Caco-2 (cell line): ENCODE data around the gene MYO15A. TPM values are rescaled to one million over a fixed set of nuclear protein-coding genes. Genes with fewer than 3 reads are reported as not detected.

Experiments
- BruUV-seq: library from RNA; stranded (reverse); fragments of 400-500 nt; replicated peaks from 2 replicates; lab custom pipeline; 2021; lab: Mats Ljungman, UMichigan
- CTCF ChIA-PET: fragments of 300-600 bp; sonication (Branson Sonifier 250); formaldehyde crosslinking; loops from one replicate; lab custom pipeline; 2022; ENCODE audit warnings: antibody characterized with exemption; lab: Charles Lee
- POLR2A ChIA-PET: fragments of 300-600 bp; sonication (Branson Sonifier 250); formaldehyde crosslinking; loops from one replicate; lab custom pipeline; 2022; ENCODE audit warnings: antibody characterized with exemption; lab: Charles Lee
- DNase-seq, 2 experiments: peaks; one replicate each; pipeline versions ENCODE4 v3.0.0 to v3.0.0-alpha.2; 2020 to 2022
- H3K27me3 ChIP-seq: replicated peaks from 2 replicates; pipeline ENCODE4 v1.6.0; 2011; ENCODE audit warnings: low read length; ENCODE audit not compliant: control insufficient read depth, insufficient read depth
- H3K36me3 ChIP-seq: 2 replicates; pipeline ENCODE4 v1.5.1; 2011; ENCODE audit warnings: low read length; ENCODE audit not compliant: control insufficient read depth, insufficient read depth
- H3K4me1 ChIP-seq: fragments of 250-450 bp; sonication (Bioruptor Pico); 2 replicates; pipeline ENCODE4 v1.5.1; 2020; ENCODE audit warnings: mild to moderate bottlenecking
- H3K4me3 ChIP-seq: 2 replicates; pipeline ENCODE4 v1.5.1; 2011; ENCODE audit warnings: low read depth, mild to moderate bottlenecking, control low read depth, low read length
- H3K9me3 ChIP-seq: fragments of 250-450 bp; sonication (Bioruptor Pico); 2 replicates; pipeline ENCODE4 v1.5.1; 2020; ENCODE audit warnings: mild to moderate bottlenecking, moderate library complexity
- H3K27ac Mint-ChIP-seq: one replicate; pipeline ENCODE4 v1.8.0; 2022; ENCODE audit warnings: mixed read lengths; ENCODE audit not compliant: unreplicated experiment
- H3K27me3 Mint-ChIP-seq: one replicate; pipeline ENCODE4 v1.8.0; 2022; ENCODE audit warnings: mixed read lengths; ENCODE audit not compliant: insufficient read depth, unreplicated experiment
- H3K36me3 Mint-ChIP-seq: one replicate; pipeline ENCODE4 v1.8.0; 2022; ENCODE audit warnings: mild to moderate bottlenecking, mixed read lengths; ENCODE audit not compliant: insufficient read depth, unreplicated experiment
- H3K4me1 Mint-ChIP-seq: one replicate; pipeline ENCODE4 v1.8.0; 2022; ENCODE audit warnings: low read depth, mixed read lengths; ENCODE audit not compliant: unreplicated experiment
- H3K4me3 Mint-ChIP-seq: one replicate; pipeline ENCODE4 v1.8.0; 2022; ENCODE audit warnings: mild to moderate bottlenecking, moderate library complexity, mixed read lengths; ENCODE audit not compliant: unreplicated experiment
- H3K9me3 Mint-ChIP-seq: one replicate; pipeline ENCODE4 v1.8.0; 2022; ENCODE audit warnings: mixed read lengths; ENCODE audit not compliant: unreplicated experiment
- CTCF ChIP-seq, 2 experiments: fragments of 200-600 bp in 1 of 2; IDR thresholded peaks; 1 replicate in 1 of 2; 2 replicates in 1 of 2; pipeline versions ENCODE4 v1.5.1 to v1.8.0; 2011 to 2022; ENCODE audit warnings: antibody characterized with exemption in 1 of 2, control low read depth in 1 of 2, inconsistent platforms in 1 of 2, low read depth in 1 of 2, low read length in 1 of 2, mild to moderate bottlenecking in 1 of 2, moderate library complexity in 1 of 2; ENCODE audit not compliant: insufficient read depth in 1 of 2, severe bottlenecking in 1 of 2, unreplicated experiment in 1 of 2
- intact Hi-C: fragments of 100-400 bp; cut with micrococcal nuclease; formaldehyde crosslinking; loops from one replicate; pipeline ENCODE4 v1.10.0; 2022; ENCODE audit not compliant: unreplicated experiment
- total RNA-seq: library from RNA; stranded (reverse); gene quantifications from 2 replicates; pipeline ENCODE4 v1.2.3, GENCODE V29; 2022

The MYO15A gene
- total RNA-seq, 1 experiment from 2014 or later, result not detected

- Mint-ChIP-seq H3K36me3 (peaks cover 11% of the 10 kb centered on the region), H3K27ac (no peak overlapping the region), H3K9me3 (no peaks in the 10 kb centered on the region), H3K27me3 (no peaks in the 10 kb centered on the region), H3K4me3 (no peak overlapping the region), H3K4me1 (peaks cover 21% of the 10 kb centered on the region)
- Histone ChIP-seq H3K27me3 (no peaks in the 10 kb centered on the region), H3K4me1 (peaks cover 9% of the 10 kb centered on the region), H3K4me3 (no peak overlapping the region), H3K9me3 (no peaks in the 10 kb centered on the region), H3K36me3 (no peaks in the 10 kb centered on the region)
- CTCF ChIA-PET, result interaction anchor here (0.6 to 0.7 kb wide), 2 partner anchors 299 to 1043 kb away, joined by 3 to 4 read pairs; no protein-coding TSS in a partner anchor
- POLR2A ChIA-PET, result interaction anchor here (0.6 kb wide), 1 partner anchor 140 kb away, joined by 4 read pairs; no protein-coding TSS in a partner anchor
- intact Hi-C loops, result no loop called here
- BruUV-seq, result no TSS peak
- TF ChIP-seq CTCF (IDR thresholded peaks at IDR 0.05; ENCODE audit: insufficient read depth in 1 of 2, low read depth in 1 of 2, low read length in 1 of 2, severe bottlenecking in 1 of 2, unreplicated experiment in 1 of 2), result no peak
- DNase-seq, result no peak
Observed at GRCh38 chr17:18084256-18084655, 24.3 kb upstream of the MYO15A start.

DNA sequence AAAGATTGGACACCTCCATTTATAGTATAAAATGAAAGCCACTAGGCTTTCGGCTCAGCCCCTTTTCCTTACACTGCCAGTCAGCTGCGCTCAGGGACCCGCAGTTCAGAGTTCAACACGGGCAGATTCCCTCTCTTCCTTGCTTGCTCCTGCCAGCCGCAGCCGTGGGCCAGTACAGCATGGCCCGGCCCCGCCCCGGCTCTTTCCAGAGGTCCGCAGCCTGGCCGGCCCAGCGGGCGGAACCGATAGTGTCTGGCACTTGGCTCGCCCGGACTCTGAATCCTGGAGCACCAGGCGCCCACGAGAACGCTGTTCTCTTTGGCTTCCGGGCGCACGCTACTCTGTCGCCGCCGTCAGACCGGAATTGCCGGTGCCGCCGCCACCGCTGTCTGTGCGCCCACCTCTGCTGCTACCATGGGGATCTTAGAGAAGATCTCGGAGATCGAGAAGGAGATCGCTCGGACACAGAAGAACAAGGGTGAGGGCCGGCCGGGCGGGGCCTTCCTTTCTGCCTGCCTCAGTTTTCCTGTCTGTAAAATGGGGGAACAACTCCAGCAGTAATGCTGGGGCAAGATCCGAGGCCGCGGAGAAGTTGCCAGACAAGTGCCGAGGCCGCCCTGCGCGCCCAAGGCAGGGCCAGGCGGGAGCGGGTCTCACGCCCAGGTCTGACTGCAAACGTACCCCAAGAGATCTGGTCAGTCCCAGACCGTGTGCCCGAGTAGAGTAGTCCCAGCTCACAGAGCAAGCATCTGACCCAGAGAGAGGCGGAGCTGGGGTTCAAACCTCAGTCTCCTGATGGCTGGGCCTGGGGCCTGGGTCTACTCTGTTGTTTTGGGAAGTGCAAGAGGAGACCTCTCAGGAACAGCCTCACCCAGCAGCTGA lies 20.7 kb upstream of the MYO15A start, which contains the start of gene DRG2:
Gene DRG2 (plus strand): TSS at position 339 of the 882 bp plus-strand sequence. CDS start 76 bp downstream, at position 415.
- H3K4me3 ChIP-seq, result peak within 1 kb of the TSS; percentile 79
- DNase-seq, result peak; percentile 95 to 98
- peaks cover 9% of the 10 kb centered on the region for H3K4me1 ChIP-seq
- ChIA-PET CTCF (no interaction called here), POLR2A (interaction anchor here (0.5 kb wide), 1 partner anchor 363 kb away, joined by 10 read pairs; no protein-coding TSS in a partner anchor)
- H3K27me3 ChIP-seq, result no peaks in the 10 kb centered on the region
- no peaks in the 10 kb centered on the region for H3K36me3 ChIP-seq
- Mint-ChIP-seq H3K27me3 (no peaks in the 10 kb centered on the region), H3K9me3 (no peaks in the 10 kb centered on the region), H3K4me3 (peak within 1 kb of the TSS; percentile 97), H3K27ac (peak within 1 kb of the TSS; percentile 97), H3K4me1 (peaks cover 21% of the 10 kb centered on the region), H3K36me3 (peaks cover 31% of the 10 kb centered on the region)
- no peaks in the 10 kb centered on the region for H3K9me3 ChIP-seq
- intact Hi-C loops, result no loop called here
- TF ChIP-seq CTCF (IDR thresholded peaks at IDR 0.05; ENCODE audit: insufficient read depth in 1 of 2, low read depth in 1 of 2, low read length in 1 of 2, severe bottlenecking in 1 of 2, unreplicated experiment in 1 of 2), result peak in 1 of 2 experiments; percentile 31
- BruUV-seq, result TSS peak; percentile 60

GRCh38 chr17:18089613-18090012 lies 18.9 kb upstream of the MYO15A start:
- Mint-ChIP-seq H3K27ac (no peak overlapping the region), H3K27me3 (no peaks in the 10 kb centered on the region), H3K36me3 (peaks cover 46% of the 10 kb centered on the region), H3K4me1 (peaks cover 14% of the 10 kb centered on the region), H3K4me3 (no peak overlapping the region), H3K9me3 (no peaks in the 10 kb centered on the region)
- Histone ChIP-seq H3K4me1 (peaks cover 9% of the 10 kb centered on the region), H3K4me3 (no peak overlapping the region), H3K36me3 (peaks cover 4% of the 10 kb centered on the region), H3K9me3 (no peaks in the 10 kb centered on the region), H3K27me3 (no peaks in the 10 kb centered on the region)
- DNase-seq, result no peak
- intact Hi-C loops, result no loop called here
- BruUV-seq, result no TSS peak
- no peak for TF ChIP-seq CTCF (IDR thresholded peaks at IDR 0.05; ENCODE audit: insufficient read depth in 1 of 2, low read depth in 1 of 2, low read length in 1 of 2, severe bottlenecking in 1 of 2, unreplicated experiment in 1 of 2)
- ChIA-PET POLR2A (no interaction called here), CTCF (no interaction called here)
